CMK (cell line): ENCODE measurements around the gene MUSTN1.

Experiments
- DNase-seq: peaks from one replicate; pipeline ENCODE4 v3.0.0-alpha.2; 2010; ENCODE audit warnings: low read depth

The MUSTN1 gene

GRCh38 chr3:52784931-52785590, 49.8 kb downstream of the MUSTN1 start:
- DNase-seq: no peak

GRCh38 chr3:52784021-52784621, 50.7 kb downstream of the MUSTN1 start:
- DNase-seq: no peak

- no peak for DNase-seq
Measured at GRCh38 chr3:52783211-52783555, 51.6 kb downstream of the MUSTN1 start.
